GM12872 (cell line): Measurements from ENCODE around the gene TBC1D5.

ENCODE experiments used
- TF ChIP-seq, protein P1 (sequence below): IDR thresholded peaks from 3 replicates; pipeline ENCODE4 v1.5.1; 2011; ENCODE audit warnings: low read depth, mild to moderate bottlenecking, low read length, moderate library complexity; ENCODE audit not compliant: insufficient read depth

TBC1D5 gene

DNA sequence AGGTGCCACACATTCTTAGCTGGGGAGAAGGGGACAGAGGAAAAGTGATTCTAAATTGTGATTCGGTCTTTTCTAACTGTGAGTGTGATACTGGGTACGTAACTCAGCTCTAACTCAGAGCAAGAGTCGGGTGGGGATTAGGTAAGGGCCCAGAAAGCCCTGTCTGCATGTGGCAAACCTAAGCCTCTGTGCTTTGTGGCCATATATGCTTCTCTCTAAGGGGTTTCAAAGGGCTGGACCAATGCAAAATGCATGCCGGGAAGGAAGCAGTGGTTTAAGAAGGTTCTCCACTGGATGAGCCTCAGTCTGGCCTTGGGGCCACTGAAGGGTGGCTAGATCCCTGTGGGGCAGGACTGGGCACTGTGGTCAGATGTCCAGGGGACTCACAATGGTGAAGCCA lies 581.8 kb downstream of the TBC1D5 start:
- TF ChIP-seq, protein P1, sequence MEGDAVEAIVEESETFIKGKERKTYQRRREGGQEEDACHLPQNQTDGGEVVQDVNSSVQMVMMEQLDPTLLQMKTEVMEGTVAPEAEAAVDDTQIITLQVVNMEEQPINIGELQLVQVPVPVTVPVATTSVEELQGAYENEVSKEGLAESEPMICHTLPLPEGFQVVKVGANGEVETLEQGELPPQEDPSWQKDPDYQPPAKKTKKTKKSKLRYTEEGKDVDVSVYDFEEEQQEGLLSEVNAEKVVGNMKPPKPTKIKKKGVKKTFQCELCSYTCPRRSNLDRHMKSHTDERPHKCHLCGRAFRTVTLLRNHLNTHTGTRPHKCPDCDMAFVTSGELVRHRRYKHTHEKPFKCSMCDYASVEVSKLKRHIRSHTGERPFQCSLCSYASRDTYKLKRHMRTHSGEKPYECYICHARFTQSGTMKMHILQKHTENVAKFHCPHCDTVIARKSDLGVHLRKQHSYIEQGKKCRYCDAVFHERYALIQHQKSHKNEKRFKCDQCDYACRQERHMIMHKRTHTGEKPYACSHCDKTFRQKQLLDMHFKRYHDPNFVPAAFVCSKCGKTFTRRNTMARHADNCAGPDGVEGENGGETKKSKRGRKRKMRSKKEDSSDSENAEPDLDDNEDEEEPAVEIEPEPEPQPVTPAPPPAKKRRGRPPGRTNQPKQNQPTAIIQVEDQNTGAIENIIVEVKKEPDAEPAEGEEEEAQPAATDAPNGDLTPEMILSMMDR, result no peak

DNA sequence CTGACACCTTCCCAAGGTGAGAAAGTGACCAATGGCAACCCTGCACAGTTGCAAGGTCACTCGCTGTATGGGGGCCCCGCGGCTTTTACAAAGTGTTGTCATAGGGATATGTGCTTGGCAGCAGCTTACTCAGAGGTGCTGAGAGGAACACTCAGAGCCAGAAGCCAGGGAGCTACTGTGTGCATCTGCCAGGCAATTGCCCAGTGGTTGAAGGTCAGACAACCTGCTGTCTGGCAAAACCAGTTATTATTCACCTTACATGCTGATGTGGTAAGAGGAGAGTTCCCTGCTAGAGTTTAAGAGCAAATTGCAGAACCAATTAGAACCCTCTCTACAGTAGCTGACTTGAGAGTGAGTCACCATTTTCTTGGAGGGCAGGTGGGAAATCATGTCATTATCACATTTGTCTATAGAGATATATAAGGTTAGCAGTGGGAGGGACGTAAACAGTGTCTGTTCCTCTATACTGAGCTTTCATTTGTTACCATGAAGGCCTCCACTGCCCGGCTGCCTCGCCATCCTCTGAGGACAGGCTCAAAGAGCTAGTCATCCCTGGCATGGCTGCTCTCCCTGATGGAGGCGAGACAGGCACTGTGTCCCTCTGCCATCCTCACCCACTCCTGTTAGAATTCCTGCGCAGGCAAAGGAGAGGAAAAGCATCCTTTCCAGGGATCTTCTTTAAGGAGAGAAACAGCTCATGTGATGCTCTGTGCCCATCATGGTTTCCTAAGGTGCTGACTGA lies 583.3 kb downstream of the TBC1D5 start:
- TF ChIP-seq, protein P1, result no peak

DNA sequence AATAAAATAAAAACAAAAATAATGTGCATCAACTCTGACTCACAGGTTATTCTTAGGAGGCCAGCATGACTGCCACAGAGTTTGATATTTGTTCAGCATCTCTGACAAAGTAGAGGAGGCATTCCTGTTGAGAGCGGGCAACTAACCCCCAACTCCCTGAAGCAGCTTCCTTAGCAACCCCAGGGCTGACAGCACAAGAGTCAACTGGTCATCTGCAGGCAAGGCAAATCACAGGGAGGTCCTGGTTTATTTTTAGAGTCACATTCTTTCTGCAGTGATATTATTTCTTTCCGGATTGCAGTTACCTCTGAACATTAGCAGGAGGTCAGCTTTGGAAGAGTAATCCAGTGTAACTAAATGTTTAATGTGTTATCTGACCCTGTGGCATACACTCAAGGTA lies 584.7 kb downstream of the TBC1D5 start:
- TF ChIP-seq, protein P1, result no peak

DNA sequence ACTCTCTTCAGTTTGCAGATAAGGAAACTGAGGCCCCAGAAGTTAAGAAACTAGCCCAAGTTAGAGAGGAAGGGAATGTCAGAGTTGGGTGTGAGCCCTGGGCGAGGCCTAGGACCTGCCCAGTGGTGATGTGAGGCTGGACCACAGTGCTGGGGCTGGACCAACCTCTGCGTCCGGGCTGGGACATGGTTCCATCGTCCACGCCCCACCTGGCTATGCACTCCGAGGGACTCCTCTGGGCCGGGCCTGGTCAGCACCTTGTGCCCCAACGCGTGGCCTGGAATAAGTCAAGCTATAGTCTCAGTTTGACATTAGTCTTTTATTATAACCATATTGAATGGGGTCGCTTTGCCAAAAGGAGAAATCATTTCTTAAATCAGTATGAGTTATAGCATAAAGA lies 585.6 kb downstream of the TBC1D5 start:
- TF ChIP-seq, protein P1, result no peak

DNA sequence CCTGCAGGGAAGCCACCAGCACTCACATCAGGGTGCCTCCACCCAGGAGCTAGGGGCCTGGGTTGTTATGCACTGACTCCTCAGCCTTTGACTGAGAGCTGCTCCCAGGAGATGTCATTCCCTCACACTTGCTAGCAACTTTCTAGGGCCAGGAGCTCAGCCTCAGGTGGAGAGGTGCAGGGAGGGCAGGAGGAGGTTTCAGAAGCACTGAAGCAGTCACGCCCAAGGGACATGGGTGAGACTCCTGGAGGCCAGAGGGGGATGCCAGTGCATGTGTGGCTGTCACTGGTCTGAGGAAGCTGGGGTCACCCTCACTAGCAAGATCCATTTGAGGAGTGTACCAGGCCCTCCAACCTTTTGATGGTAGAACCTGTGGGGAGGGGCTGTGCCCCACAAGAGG lies 586.5 kb downstream of the TBC1D5 start:
- TF ChIP-seq, protein P1, result no peak

DNA sequence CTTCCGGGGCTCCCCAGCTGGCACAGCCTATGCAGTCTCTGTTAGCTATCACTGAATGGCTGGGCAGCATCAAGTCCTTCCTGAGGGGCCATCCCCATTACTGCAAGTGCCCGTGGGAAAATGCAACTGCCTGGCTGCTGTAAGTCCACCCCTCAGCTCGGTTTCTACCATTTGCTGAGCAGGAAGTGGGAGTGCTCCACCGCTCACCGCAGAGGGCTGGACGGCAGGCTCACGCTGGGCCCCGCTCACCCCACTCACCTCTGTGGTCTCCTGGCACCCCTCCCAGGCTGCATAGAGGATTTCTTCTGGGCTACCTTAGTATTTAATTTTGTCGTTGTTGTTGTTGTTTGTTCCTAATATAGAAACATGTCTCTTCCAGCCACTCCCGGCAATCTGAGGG lies 587.5 kb downstream of the TBC1D5 start:
- TF ChIP-seq, protein P1, result no peak

DNA sequence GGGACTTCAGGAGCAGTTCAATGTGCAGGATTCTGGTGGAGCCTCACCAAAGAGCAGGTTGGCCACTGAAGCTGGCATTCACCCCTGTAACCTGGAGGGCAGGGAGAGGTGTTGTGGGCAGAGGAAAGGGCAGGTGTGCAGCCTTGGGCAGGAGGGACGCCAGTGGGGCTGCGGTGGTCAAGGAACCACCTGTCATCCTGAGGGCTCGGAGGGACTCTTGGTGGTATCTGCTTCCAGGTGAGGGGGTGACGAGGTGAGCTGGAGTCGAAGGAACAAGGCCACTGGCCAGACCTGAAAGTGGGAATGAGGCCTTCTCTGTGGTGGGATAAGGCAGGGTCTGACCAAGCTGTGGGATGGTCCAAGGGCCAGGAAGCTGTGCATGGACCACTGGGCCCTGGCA lies 588.2 kb downstream of the TBC1D5 start:
- TF ChIP-seq, protein P1, result no peak

DNA sequence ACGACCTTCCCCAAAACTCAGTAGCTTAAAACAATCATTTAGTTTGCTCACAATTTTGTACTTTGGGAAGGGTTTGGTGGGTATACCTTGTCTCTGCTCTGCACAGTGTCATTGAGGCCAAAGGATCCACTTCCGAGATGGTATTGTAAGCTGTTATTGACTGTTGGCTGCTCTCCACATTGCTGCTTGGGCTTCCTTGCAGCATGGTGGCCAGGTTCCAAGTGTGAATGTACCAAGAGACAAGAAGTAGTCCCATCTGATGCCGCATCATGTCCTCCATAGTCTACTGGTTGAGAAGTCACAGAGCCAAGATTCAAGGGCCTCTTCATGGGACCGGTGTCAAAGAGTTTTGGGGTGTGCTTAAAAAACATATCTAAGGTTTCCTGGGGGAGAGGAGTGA lies 589.2 kb downstream of the TBC1D5 start:
- TF ChIP-seq, protein P1, result no peak
